SK-N-SH treated with all-trans-retinoic acid at 6 μM for 48 hours (cell line): ENCODE data around the gene ZNF334.

Experiments
- CSDC2 ChIP-seq: fragments of 250-450 bp; sonication (Bioruptor Pico); IDR thresholded peaks from 2 replicates; pipeline ENCODE4 v1.5.0; 2020; ENCODE audit warnings: mild to moderate bottlenecking, moderate library complexity
- PPARA ChIP-seq: fragments of 250-450 bp; sonication (Bioruptor Pico); IDR thresholded peaks from 2 replicates; pipeline ENCODE4 v1.5.0; 2020; ENCODE audit warnings: mild to moderate bottlenecking, borderline replicate concordance
- RARB ChIP-seq: fragments of 250-450 bp; sonication (Bioruptor Pico); IDR thresholded peaks from 2 replicates; pipeline ENCODE4 v1.8.0; 2021; ENCODE audit warnings: mild to moderate bottlenecking, moderate library complexity
- TCF4 ChIP-seq: fragments of 250-450 bp; sonication (Bioruptor Pico); IDR thresholded peaks from 2 replicates; pipeline ENCODE4 v1.8.0; 2021; ENCODE audit warnings: mild to moderate bottlenecking, moderate library complexity, borderline replicate concordance
- ZFP30 ChIP-seq: fragments of 450-650 bp; formaldehyde crosslinking; IDR thresholded peaks from 2 replicates; pipeline ENCODE4 v1.5.0; 2022; ENCODE audit warnings: mild to moderate bottlenecking, moderate library complexity
- ZNF565 ChIP-seq: fragments of 450-650 bp; formaldehyde crosslinking; conservative IDR thresholded peaks from 2 replicates; pipeline ENCODE4 v1.5.0; 2020; ENCODE audit warnings: low read depth, mild to moderate bottlenecking, moderate library complexity

- TF ChIP-seq RARB (CRISPR knock-in tag) (no peak), ZFP30 (CRISPR knock-in tag) (no peak), PPARA (no peak), CSDC2 (CRISPR knock-in tag) (no peak), TCF4 (CRISPR knock-in tag) (no peak), ZNF565 (no peak)
These were observed 7.7 kb upstream of the ZNF334 start for GRCh38 chr20:46520976-46521579.
